ENCODE measurements around the gene PRR16.

The PRR16 gene

GRCh38 chr5:120471971-120472370 lies 7.9 kb downstream of the PRR16 start:
- Histone ChIP-seq H3K36me3 (ENCODE audit: insufficient read depth, low read length) (no peaks in the 10 kb centered on the region), H2AFZ (ENCODE audit: low read depth, low read length) (no peak overlapping the region), H3K27me3 (ENCODE audit: insufficient read depth, low read length) (no peaks in the 10 kb centered on the region), H3K4me3 (ENCODE audit: low read length) (no peak overlapping the region), H3K4me1 (ENCODE audit: insufficient read depth, low read length) (no peaks in the 10 kb centered on the region), H3K9me3 (ENCODE audit: low read length) (no peaks in the 10 kb centered on the region)

DNA sequence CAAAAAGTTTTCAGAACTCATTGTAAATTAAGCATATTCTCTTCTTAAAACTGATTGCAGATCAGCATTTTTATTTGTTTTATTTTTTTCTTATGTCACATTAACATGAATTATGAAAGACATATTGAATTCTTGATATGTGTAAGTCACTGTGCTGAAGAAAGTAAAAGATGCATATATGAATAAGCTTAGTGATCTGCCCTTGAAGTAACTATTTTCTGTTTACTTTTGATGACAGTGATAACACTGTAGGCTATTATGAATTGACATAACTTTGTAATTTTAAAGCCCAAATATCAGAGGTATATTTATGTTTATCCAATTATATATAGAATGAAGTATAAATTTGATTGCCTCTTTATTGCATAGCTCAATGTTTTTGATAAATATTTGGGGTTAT lies 8.8 kb downstream of the PRR16 start:
- no peak overlapping the region for H2AFZ ChIP-seq (ENCODE audit: low read depth, low read length)
- no peaks in the 10 kb centered on the region for H3K4me1 ChIP-seq (ENCODE audit: insufficient read depth, low read length)
- H3K36me3 ChIP-seq (ENCODE audit: insufficient read depth, low read length): no peaks in the 10 kb centered on the region
- H3K9me3 ChIP-seq (ENCODE audit: low read length): no peaks in the 10 kb centered on the region
- H3K4me3 ChIP-seq (ENCODE audit: low read length): no peak overlapping the region
- H3K27me3 ChIP-seq (ENCODE audit: insufficient read depth, low read length): no peaks in the 10 kb centered on the region

DNA sequence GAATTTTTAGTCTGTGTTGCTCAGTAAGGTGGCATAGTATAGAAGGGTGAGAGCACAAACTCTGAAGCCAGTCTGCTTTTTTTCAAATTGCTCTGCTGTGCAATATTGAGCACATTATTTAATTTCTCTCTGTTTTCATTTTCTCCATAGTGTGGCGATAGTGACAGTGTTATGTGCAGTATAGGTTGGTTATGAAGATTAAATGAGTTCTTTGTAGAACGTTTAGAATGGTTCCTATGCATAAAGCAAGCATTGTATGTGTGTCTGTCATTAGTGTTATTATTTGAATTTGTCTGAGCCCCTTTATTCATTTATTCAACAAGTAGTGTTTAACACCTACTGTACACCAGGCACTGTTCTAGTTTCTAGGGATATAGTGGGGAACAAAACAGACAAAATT lies 9.2 kb downstream of the PRR16 start:
- no peaks in the 10 kb centered on the region for H3K36me3 ChIP-seq (ENCODE audit: insufficient read depth, low read length)
- no peaks in the 10 kb centered on the region for H3K4me1 ChIP-seq (ENCODE audit: insufficient read depth, low read length)
- H2AFZ ChIP-seq (ENCODE audit: low read depth, low read length): no peak overlapping the region
- H3K9me3 ChIP-seq (ENCODE audit: low read length): no peaks in the 10 kb centered on the region
- no peak overlapping the region for H3K4me3 ChIP-seq (ENCODE audit: low read length)
- no peaks in the 10 kb centered on the region for H3K27me3 ChIP-seq (ENCODE audit: insufficient read depth, low read length)

DNA sequence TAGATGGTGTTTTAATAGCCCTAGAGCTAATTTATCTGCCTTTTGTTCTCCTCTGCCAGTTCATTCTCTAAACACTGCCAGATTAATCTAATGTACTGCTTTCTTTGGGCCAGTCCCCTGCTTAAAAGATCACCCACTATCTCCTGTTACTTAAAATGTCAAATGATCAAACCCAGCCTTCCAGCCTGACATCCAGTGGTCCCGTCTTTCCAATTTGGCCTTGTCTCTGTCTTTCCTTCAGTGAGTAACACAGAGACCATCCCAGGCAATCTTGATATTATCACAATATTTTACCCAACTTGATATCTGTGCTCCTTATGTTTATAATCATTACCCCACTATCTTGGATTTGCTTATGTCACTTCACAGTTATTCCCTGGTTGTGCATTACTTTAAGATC lies 12.0 kb downstream of the PRR16 start:
- Histone ChIP-seq H3K9me3 (ENCODE audit: low read length) (no peaks in the 10 kb centered on the region), H3K36me3 (ENCODE audit: insufficient read depth, low read length) (no peaks in the 10 kb centered on the region), H3K27me3 (ENCODE audit: insufficient read depth, low read length) (no peaks in the 10 kb centered on the region), H2AFZ (ENCODE audit: low read depth, low read length) (no peak overlapping the region), H3K4me1 (ENCODE audit: insufficient read depth, low read length) (no peaks in the 10 kb centered on the region), H3K4me3 (ENCODE audit: low read length) (no peak overlapping the region)

GRCh38 chr5:120479066-120479465 lies 15.0 kb downstream of the PRR16 start:
- Histone ChIP-seq H3K4me3 (ENCODE audit: low read length) (no peak overlapping the region), H3K36me3 (ENCODE audit: insufficient read depth, low read length) (no peaks in the 10 kb centered on the region), H3K4me1 (ENCODE audit: insufficient read depth, low read length) (no peaks in the 10 kb centered on the region), H3K9me3 (ENCODE audit: low read length) (no peaks in the 10 kb centered on the region), H2AFZ (ENCODE audit: low read depth, low read length) (no peak overlapping the region), H3K27me3 (ENCODE audit: insufficient read depth, low read length) (no peaks in the 10 kb centered on the region)

DNA sequence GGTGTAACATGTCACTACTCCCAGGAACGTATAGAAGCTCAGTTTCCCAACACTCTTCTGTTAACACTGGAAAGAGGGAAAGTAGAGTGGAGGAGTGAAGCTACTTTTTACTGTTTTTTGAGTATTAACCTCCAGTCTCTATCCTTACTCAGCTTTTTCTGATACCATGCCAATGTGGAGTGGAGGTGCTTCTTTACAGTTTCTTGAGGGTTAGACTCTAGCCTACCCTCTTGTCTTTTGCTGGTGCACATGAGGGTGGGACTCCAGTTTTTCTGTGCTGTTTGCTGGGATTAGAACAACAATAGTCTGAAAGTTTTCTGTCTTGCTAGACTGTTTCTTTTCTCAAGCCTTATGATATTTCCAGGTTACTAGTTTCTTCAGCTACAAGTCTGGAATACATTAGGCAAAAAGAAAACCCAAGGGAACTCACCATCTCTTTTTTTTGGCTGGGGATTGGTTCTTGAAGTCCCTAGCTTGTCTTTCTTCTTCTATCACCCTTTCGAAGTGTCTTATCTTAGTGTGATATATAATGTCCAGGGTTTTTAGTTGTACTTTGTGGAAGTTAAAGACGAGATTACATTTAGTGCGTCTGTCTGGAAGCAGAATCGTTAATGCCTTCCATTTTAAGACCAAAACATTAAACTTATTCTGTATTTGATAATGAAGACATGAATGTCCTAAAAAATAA lies 35.9 kb downstream of the PRR16 start:
- Histone ChIP-seq H3K4me3 (ENCODE audit: low read length) (no peak overlapping the region), H3K36me3 (ENCODE audit: insufficient read depth, low read length) (no peaks in the 10 kb centered on the region), H3K27me3 (ENCODE audit: insufficient read depth, low read length) (no peaks in the 10 kb centered on the region), H3K9me3 (ENCODE audit: low read length) (no peaks in the 10 kb centered on the region), H3K4me1 (ENCODE audit: insufficient read depth, low read length) (no peaks in the 10 kb centered on the region), H2AFZ (ENCODE audit: low read depth, low read length) (no peak overlapping the region)

DNA sequence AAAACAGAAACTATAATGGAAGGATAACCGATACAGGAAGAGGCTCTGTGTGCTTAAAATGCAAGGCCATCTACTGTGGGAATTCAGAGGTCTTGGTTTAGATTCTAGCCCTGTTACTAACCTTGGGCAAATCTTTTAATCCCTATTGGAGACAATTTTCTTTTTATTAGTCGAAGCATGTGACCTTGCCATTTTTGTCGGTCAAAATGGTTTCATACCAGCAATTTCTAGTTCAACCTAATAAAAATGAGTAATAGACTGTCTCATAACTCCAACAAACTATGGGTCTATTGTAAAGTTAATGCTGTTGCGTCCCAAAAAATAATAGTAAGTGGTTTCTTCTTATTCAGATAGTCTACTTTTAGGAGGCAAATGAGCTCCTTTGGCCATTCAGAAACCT lies 38.4 kb downstream of the PRR16 start:
- Histone ChIP-seq H3K27me3 (ENCODE audit: insufficient read depth, low read length) (no peaks in the 10 kb centered on the region), H3K9me3 (ENCODE audit: low read length) (no peaks in the 10 kb centered on the region), H3K4me1 (ENCODE audit: insufficient read depth, low read length) (no peaks in the 10 kb centered on the region), H3K36me3 (ENCODE audit: insufficient read depth, low read length) (no peaks in the 10 kb centered on the region), H2AFZ (ENCODE audit: low read depth, low read length) (no peak overlapping the region), H3K4me3 (ENCODE audit: low read length) (no peak overlapping the region)

- Histone ChIP-seq H3K4me1 (ENCODE audit: insufficient read depth, low read length) (no peaks in the 10 kb centered on the region), H3K9me3 (ENCODE audit: low read length) (no peaks in the 10 kb centered on the region)
These were observed 39.2 kb downstream of the PRR16 start for GRCh38 chr5:120503341-120503740.

GRCh38 chr5:120504057-120504456 lies 40.0 kb downstream of the PRR16 start:
- Histone ChIP-seq H2AFZ (ENCODE audit: low read depth, low read length) (no peak overlapping the region), H3K36me3 (ENCODE audit: insufficient read depth, low read length) (no peaks in the 10 kb centered on the region), H3K27me3 (ENCODE audit: insufficient read depth, low read length) (no peaks in the 10 kb centered on the region), H3K4me1 (ENCODE audit: insufficient read depth, low read length) (no peaks in the 10 kb centered on the region), H3K4me3 (ENCODE audit: low read length) (no peak overlapping the region), H3K9me3 (ENCODE audit: low read length) (no peaks in the 10 kb centered on the region)

More at GRCh38 chr5:120503341-120503740, 39.2 kb downstream of the PRR16 start:
- no peaks in the 10 kb centered on the region for H3K36me3 ChIP-seq (ENCODE audit: insufficient read depth, low read length)
- no peaks in the 10 kb centered on the region for H3K27me3 ChIP-seq (ENCODE audit: insufficient read depth, low read length)
- H2AFZ ChIP-seq (ENCODE audit: low read depth, low read length): no peak overlapping the region
- no peak overlapping the region for H3K4me3 ChIP-seq (ENCODE audit: low read length)

- Histone ChIP-seq H3K36me3 (ENCODE audit: insufficient read depth, low read length) (no peaks in the 10 kb centered on the region), H3K27me3 (ENCODE audit: insufficient read depth, low read length) (no peaks in the 10 kb centered on the region), H3K9me3 (ENCODE audit: low read length) (no peaks in the 10 kb centered on the region), H3K4me3 (ENCODE audit: low read length) (no peak overlapping the region), H3K4me1 (ENCODE audit: insufficient read depth, low read length) (peaks cover 7% of the 10 kb centered on the region), H2AFZ (ENCODE audit: low read depth, low read length) (no peak overlapping the region)
These were observed 43.1 kb downstream of the PRR16 start for GRCh38 chr5:120507197-120507596.

DNA sequence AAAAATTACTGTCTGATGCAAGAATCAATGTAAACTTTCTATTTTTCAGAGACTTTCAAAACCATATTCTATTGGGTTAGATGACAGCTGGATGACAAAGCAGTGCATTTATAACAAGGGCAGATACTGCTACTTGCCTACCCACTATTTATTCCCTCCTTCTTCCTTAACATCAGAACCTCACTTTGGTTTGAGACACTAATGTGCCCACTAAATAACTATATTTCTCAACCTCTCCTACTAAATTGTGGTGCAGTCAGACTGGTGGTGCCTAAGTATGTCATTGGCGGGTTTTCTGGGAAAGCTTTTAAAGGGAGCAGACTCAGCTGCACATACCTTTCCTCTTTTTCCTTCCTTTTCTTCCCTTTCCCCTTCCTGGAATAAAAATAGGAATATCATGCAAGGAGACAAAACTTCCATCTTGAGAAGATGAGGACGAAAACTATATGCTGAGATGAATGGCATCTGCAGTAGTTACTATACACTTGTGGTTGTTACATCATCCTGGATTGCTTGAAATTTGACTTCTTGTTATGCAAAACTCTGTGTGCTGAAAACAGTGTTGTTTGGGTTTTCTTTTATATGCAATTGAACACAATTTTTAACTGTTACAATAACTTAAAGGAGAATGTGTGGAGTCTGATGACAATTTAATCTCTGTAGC lies 43.8 kb downstream of the PRR16 start:
- H3K36me3 ChIP-seq (ENCODE audit: insufficient read depth, low read length): no peaks in the 10 kb centered on the region
- H3K4me3 ChIP-seq (ENCODE audit: low read length): no peak overlapping the region
- H2AFZ ChIP-seq (ENCODE audit: low read depth, low read length): no peak overlapping the region
- H3K27me3 ChIP-seq (ENCODE audit: insufficient read depth, low read length): no peaks in the 10 kb centered on the region
- H3K4me1 ChIP-seq (ENCODE audit: insufficient read depth, low read length): peaks cover 15% of the 10 kb centered on the region
- no peaks in the 10 kb centered on the region for H3K9me3 ChIP-seq (ENCODE audit: low read length)

- Histone ChIP-seq H2AFZ (ENCODE audit: low read depth, low read length) (no peak overlapping the region), H3K4me1 (ENCODE audit: insufficient read depth, low read length) (peaks cover 16% of the 10 kb centered on the region), H3K9me3 (ENCODE audit: low read length) (no peaks in the 10 kb centered on the region), H3K36me3 (ENCODE audit: insufficient read depth, low read length) (no peaks in the 10 kb centered on the region), H3K27me3 (ENCODE audit: insufficient read depth, low read length) (no peaks in the 10 kb centered on the region), H3K4me3 (ENCODE audit: low read length) (no peak overlapping the region)
These were observed 45.0 kb downstream of the PRR16 start for GRCh38 chr5:120509053-120509452.

- no peak overlapping the region for H2AFZ ChIP-seq (ENCODE audit: low read depth, low read length)
These were observed 46.1 kb downstream of the PRR16 start for GRCh38 chr5:120510098-120510637.

More at GRCh38 chr5:120510098-120510637, 46.1 kb downstream of the PRR16 start:
- Histone ChIP-seq H3K27me3 (ENCODE audit: insufficient read depth, low read length) (no peaks in the 10 kb centered on the region), H3K9me3 (ENCODE audit: low read length) (no peaks in the 10 kb centered on the region), H3K4me3 (ENCODE audit: low read length) (no peak overlapping the region), H3K36me3 (ENCODE audit: insufficient read depth, low read length) (no peaks in the 10 kb centered on the region), H3K4me1 (ENCODE audit: insufficient read depth, low read length) (peaks cover 19% of the 10 kb centered on the region)
